Effector CD4-positive, alpha-beta T cell (primary cell): Measurements from ENCODE around the gene TMEM187.
"Not testable (repeated sequence)": the region's sequence is repeated elsewhere in the genome, so short reads cannot be mapped to it uniquely, and the experiment has no call there.

Experiments
- DNase-seq: peaks from one replicate; pipeline ENCODE4 v3.0.0-alpha.2; 2020

TMEM187 gene

GRCh38 chrX:153973127-153974002, 811 bp downstream of the TMEM187 start:
- DNase-seq, result no peak

- no peak for DNase-seq
Observed at GRCh38 chrX:153974003-153974725, 1.6 kb downstream of the TMEM187 start.

DNA sequence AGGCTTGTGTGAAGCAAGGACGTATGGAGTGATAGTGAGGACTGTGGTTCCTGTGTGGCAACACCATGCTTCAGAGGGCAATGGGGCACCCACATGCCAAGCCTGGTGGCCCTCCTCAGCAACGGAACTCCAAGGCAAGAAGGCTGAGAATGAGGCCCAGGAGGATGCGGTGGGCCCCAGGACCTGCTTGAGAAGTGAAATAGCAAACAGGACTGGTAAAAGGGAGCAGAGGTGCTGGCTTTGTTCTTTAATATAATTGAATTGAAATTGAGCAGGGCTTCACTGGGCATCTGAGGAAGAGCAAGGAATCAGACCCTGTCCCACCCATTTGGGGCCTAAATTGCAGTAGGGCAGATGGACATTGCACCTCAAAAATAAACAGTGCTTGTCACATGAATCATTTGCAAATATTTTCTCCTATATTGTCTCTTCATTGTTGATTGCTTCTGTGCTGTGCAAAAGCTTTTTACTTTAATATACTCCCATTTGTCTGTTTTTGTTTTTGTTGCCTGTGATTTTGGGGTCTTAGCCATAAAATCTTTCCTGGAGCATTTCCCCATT, 2.3 kb downstream of the TMEM187 start:
- DNase-seq, result no peak

- not testable (repeated sequence) for DNase-seq
Observed at GRCh38 chrX:153980394-153980793, 7.8 kb downstream of the TMEM187 start.

- DNase-seq, result no peak
Observed at GRCh38 chrX:153981231-153981630, 8.7 kb downstream of the TMEM187 start.

GRCh38 chrX:153981771-153982533, 9.4 kb downstream of the TMEM187 start:
- peak; percentile 49 for DNase-seq

GRCh38 chrX:153983321-153983801, 10.8 kb downstream of the TMEM187 start:
- DNase-seq, result no peak

DNA sequence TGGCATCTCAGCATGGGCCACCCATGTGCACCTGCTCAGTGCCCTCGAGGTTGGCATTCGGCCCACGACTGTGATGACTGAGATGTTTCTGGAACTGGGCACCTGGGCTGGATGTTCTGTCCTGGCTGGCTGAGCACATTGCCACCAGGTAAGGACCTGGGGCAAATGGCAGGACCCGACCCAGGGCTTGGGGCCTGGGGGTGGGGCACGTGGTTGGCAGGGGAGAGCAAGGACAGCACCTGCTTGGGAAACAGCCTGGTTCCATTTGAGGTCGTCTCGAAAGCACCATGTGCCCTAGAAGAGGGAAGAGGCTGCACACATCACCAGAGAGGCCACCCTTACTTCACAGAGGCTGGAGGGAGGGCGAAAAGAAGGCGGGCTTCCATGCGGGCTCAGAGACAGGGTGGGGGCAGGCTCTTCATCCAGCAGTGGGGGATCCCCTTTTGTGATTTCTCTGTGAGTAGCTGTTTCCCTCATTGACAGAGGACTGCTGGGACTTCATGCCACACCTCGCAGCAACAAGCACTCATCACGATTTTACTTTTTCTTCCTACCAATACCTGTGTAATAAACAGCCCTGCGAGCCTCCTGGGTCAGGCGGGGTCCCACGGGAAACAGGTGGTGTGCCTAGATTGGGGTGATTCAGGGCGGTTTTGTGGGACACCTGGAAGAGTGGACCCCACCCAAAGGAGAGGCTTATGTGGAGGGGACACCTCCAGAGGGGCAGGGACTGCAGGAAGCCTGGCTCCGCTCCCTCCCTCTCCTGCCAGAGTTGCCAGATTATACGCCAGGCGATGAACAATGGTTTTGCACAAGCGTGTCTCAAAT, 12.0 kb downstream of the TMEM187 start:
- no peak for DNase-seq

- no peak for DNase-seq
Observed at GRCh38 chrX:153988493-153988892, 15.9 kb downstream of the TMEM187 start.

DNA sequence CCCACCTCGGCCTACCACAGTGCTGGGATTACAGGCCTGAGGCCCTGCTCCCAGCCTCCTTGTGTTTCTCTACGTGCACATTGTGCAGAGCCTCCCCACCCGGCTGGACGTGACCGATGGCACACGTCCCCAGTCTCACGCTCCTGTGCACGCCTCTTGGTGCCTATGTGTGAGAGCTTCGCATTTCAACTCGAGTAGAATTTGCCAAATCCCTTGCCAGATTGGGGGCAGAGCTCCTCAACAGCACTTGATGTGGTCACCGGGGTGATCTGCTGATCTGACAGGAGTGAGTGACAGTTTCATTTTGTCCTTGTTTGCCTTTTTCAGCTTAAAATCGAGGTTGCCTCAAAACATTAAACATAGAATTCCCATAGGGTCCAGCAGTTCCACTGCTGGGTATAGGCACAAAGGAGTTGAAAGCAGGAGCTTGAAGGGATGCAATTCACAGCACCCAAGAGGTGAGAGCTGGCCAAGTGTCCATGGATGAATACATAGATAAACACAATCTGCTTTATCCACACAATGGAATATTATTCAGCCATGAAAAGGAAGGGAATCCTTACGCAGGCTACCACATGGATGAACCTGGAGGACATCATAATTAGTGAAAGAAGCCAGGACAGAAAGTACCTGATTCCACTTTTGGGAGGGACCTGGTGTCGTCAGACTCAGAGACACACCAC, 17.6 kb downstream of the TMEM187 start:
- DNase-seq, result no peak

DNA sequence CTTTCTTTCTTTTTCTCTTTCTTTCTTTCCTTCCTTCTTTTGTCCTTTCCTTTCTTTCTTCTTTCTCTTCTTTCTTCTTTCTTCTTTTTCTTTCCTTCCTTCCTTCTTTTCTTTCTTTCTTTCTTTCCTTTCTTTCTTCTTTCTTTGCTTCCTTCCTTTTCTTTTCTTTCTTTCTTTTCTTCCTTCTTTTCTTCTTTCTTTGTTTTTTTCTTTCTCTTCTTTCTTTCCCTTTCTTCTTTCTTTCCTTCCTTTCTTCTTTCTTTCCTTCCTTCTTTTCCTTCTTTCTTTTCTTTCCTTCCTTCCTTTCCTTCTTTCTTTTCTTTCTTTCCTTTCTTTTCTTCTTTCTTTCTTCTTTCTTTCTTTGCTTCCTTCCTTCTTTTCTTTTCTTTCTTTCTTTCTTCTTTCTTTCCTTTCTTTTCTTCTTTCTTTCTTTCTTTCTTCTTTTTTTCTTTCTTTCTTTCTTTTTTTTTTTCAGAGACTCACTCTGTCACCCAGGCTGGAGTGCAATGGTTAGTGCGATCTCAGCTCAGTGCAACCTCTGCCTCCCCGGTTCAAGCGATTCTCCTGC, 18.5 kb downstream of the TMEM187 start:
- no peak for DNase-seq

GRCh38 chrX:153992180-153992579, 19.6 kb downstream of the TMEM187 start:
- no peak for DNase-seq

DNA sequence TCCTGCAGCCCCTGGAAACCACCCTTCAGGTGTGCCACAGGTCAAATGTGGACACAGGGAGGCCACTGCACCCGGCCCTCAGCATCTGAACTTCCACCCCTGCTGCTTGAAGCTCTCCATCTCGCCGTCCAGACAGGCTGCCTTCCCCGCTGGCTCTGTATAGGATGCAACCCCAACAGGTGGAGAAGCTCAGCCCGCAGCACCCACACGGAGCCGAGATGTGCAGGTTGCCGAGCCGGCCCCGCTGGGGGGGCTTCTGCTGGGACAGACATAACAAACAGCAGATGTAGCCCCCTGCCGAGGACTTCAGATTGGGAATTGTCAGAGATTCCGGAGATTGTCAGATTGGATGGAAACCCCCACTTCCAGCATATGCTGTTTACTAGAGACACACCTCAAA, 20.5 kb downstream of the TMEM187 start:
- no peak for DNase-seq

DNA sequence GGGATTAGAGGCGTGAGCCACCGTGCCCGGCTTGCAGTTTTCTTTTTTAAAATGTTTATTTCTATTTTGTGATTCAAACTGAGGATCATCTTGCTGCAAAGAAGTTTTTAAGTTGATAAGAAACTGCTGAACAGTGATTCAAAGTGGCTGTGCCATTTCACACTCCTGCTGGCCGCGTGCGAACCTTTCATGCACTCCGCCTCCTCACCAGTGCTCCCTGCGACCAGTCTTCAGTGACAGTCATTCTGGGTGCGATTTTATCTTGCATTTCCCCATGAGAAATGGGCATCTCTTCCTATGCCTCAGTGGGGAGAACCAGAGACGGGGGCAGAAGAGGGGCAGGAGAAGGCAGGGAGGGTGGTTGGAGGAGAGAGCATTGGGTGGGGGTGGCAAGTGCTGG, 21.4 kb downstream of the TMEM187 start:
- no peak for DNase-seq

DNA sequence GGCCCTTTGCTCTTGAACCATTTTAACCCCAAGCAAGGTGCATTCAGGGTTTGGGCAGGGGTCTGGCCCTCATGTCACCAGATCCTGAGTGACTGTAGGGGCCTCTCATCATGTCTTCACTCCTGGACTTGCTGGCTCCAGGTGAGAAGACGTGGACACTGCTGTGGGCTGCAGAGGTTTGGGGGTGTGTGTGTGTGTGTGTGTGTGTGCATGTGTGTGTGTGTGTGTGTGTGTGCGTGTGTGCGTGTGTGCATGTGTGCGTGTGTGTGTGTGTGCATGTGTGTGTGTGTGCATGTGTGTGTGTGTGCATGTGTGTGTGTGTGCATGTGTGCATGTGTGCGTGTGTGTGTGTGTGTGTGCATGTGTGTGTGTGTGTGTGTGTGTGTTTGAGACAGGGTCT, 21.8 kb downstream of the TMEM187 start:
- DNase-seq, result not testable (repeated sequence)

- no peak for DNase-seq
Observed at GRCh38 chrX:153995504-153995903, 22.9 kb downstream of the TMEM187 start.

DNA sequence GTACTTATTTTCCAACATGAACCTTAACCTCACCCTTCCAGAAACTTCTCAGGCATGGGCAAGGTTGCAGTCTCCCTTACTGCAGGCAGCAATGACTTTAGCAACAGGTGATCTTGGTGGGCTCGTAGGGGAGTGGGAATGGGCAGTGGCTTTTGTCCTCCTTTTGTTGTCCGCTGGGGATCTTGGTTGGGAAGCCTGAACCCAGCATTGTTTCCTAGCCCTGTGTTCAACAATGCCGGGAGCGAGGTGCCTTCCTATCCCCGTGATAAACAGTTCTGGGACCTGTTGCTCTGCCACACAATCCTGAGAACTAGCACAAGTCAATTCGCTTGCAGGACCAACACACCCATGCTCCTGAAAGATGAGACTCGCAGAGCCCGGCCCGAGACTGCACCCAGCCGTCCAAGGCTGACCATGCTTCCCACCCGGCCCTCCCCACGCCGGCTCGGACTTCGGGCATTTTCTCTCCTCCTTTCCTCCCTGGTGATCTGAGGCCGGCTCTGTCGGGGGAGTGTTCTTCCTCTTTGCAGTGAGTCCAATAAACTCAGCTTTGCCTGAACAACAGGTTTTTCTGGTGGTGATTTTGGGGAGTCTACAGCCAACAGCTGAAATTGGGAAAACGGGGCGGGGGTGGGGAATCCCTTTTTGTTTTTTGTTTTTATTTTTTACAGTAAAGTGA, 26.9 kb downstream of the TMEM187 start:
- no peak for DNase-seq

- no peak for DNase-seq
Observed at GRCh38 chrX:154000051-154000450, 27.5 kb downstream of the TMEM187 start.

DNA sequence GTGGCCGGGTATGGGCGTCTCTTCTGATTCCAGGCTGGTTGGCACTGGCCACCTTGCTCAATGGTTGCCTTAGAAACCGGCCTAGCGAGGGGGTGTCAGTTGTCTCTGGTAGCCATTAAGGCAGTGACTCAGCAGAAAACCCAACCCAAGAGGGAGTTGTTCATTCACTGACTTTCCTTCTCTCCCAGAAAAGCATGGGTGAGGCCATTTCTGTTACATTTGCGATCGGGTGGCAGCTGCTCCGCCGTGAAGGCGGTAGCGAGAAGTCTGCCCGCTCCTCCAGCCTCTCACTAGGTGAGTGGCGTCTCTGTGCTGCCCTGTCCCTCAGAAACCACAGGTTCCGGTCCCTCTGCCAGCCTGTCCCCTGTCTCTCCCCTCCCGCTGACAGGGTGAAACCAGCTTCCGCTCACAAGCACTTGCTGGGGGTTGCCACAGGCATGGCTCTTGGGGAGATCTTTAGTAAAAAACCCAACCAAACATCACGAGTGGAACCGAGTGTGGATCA, 29.7 kb downstream of the TMEM187 start:
- DNase-seq, result no peak

DNA sequence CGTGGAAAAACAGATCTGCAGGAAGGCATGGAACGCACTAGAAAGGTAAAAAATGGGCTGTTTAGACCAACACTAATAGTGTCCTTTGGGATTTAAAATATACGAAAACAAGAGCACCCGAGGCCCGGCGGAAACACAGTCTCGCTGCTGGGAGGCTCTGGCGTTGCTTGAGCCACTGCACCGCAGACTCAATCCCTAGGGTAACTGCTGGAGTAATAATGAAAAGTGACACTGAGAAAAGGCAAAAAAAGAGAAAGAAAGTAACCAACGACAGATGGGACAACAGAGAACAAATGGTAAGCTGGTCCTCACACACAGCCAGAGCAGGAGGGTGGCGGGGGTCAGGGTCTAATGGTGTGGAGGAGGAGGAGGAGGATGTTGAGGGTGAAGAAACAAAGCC, 31.8 kb downstream of the TMEM187 start:
- DNase-seq, result no peak
